Astrocyte (in vitro differentiated cells and primary cell): ENCODE results near the gene SERPINE2.

Experiments used
- CTCF ChIP-seq: IDR thresholded peaks from 2 replicates; pipeline ENCODE4 v1.5.1; 2011; ENCODE audit warnings: low read depth, mild to moderate bottlenecking, inconsistent platforms, low read length, moderate library complexity; ENCODE audit not compliant: insufficient read depth
- EZH2 ChIP-seq: IDR thresholded peaks from 2 replicates; pipeline ENCODE4 v1.6.1; 2012; ENCODE audit warnings: mild to moderate bottlenecking, low read length, inconsistent platforms; ENCODE audit not compliant: insufficient read depth

- TF ChIP-seq CTCF, result no peak
- no peak for TF ChIP-seq EZH2
These were observed 71.1 kb downstream of the SERPINE2 start for GRCh38 chr2:223967981-223968380.
